Transverse colon (tissue), 3 donors: Measurements from ENCODE around the gene DCLRE1B.
A peak's percentile ranks its signal among the peaks of the same experiment; 100 is the strongest.

Experiments
- CTCF ChIP-seq, 5 experiments: fragments of 200-600 bp in 3 of 5; fragments of 450-650 bp in 2 of 5; sonication (generic) in 3 of 5; IDR thresholded peaks; 1 replicate in 2 of 5; 2 replicates in 3 of 5; pipeline ENCODE4 v1.5.1; 2016 to 2017; ENCODE audit warnings: antibody characterized with exemption in 5 of 5, inconsistent platforms in 3 of 5, mild to moderate bottlenecking in 2 of 5, moderate library complexity in 1 of 5
- POLR2A ChIP-seq: fragments of 450-650 bp; IDR thresholded peaks from one replicate; pipeline ENCODE4 v1.6.1; 2016; ENCODE audit warnings: antibody characterized with exemption, mild to moderate bottlenecking, moderate library complexity

- peak in 2 of 5 experiments; percentile 36 to 45 for TF ChIP-seq CTCF (IDR thresholded peaks at IDR 0.05)
- peak; percentile 75 for TF ChIP-seq POLR2A
Measured at GRCh38 chr1:113928941-113929749, 24.0 kb downstream of the DCLRE1B start, which contains the start of gene HIPK1.
